GM18951 (cell line): ENCODE measurements around the gene CACNA1S.

Source experiments
- POLR2A ChIP-seq: IDR thresholded peaks from 4 replicates; pipeline ENCODE4 v1.6.1; 2011; ENCODE audit warnings: mild to moderate bottlenecking; ENCODE audit not compliant: insufficient read length, insufficient read depth; ENCODE audit errors: extremely low read depth
- in situ Hi-C: fragments of 300-500 bp; cut with MboI; formaldehyde crosslinking; loops from one replicate; pipeline ENCODE4 v1.12.0; 2022; ENCODE audit warnings: low sequenced_read_pairs, mixed read lengths, inconsistent platforms; ENCODE audit not compliant: unreplicated experiment

The CACNA1S gene

DNA sequence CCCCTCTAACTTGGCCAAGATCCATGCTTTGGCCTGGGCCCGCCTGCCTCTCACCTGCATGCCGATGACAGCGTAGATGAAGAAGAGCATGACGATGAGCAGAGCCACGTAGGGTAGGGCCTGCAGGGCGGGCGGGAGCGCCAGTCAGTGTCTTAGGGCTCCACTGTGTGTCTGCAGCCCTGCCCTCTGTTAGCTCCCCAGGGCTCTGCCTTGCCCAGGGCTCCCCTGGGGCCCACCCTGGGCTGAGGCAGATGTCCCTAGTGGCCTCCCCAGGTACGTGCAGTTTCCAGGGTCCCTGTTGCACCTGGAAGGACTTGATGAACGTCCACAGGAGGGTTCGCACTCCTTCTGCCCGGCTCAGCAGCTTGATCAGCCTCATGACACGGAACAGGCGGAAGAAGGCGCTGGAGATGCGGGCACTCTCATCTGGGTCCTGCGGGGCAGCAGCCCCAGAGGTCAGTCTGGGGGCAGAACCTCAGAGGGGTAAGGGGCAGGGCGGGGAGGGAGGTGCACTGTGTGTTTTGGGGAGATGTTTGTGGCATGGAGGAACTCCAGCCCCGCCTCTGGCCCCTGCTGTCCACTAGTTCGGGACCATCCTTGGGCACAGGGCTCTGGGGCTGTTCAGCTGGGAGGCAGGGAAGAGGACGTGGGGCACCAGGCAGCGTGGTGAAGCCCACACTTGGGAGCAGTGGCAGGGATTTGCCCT is 58.9 kb downstream of the CACNA1S start:
- TF ChIP-seq POLR2A = no peak
- in situ Hi-C loops = no loop called here

DNA sequence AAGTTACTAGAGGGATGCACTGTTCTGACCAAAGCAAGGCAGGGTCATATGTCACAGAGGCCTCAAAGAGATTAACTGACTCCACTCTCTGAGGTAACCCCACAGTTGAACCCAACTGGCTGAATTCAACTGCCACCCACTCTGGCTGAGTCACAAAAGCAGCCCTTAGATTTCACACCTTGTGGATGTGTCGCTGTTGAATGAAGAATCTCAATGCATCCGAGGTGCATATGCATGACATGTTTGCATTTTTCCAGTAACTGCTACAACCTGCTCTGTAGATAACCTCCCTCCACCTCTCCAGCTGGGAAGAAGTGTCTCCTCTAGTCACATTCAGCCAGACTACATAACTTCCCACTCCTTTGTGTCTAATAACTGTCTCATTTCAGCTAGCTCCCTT is 60.8 kb downstream of the CACNA1S start:
- in situ Hi-C loops = no loop called here
- no peak for TF ChIP-seq POLR2A

DNA sequence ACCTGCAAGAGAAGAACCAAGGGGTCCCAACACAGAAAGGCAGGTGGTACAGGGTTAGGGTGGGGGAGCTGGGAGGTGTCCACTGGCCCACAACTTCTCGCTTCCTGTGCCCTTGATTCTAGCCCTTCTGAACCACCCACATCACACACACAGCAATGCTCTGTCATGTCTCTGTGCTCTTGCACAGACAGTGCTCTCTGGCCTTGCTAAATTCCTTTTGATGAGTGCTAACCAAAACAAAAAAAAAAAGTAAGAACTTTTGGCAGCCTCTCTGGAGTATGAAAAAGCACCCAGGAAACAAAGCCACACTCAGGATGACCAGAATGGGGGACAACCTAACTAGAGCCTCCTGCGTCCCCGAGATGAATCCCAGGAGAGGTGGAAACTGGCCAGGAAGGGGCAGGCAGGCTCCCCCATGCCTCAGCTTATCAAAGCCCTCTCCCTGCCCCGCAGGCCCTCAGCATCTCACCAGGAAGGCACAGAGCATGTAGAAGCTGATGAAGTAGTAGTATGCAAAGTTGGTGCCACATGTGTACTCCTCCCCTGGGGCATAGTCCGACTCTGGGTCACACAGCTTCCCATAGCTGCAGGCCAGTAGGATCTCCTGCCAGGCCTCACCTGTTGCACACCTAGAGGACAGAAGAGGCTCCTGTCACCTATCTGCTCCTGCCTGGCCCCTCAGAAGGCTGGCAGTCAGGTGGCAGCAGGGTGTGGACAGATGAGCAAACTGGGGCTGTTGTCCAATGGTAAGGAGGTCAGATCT is 61.5 kb downstream of the CACNA1S start:
- no peak for TF ChIP-seq POLR2A
- in situ Hi-C loops = no loop called here

DNA sequence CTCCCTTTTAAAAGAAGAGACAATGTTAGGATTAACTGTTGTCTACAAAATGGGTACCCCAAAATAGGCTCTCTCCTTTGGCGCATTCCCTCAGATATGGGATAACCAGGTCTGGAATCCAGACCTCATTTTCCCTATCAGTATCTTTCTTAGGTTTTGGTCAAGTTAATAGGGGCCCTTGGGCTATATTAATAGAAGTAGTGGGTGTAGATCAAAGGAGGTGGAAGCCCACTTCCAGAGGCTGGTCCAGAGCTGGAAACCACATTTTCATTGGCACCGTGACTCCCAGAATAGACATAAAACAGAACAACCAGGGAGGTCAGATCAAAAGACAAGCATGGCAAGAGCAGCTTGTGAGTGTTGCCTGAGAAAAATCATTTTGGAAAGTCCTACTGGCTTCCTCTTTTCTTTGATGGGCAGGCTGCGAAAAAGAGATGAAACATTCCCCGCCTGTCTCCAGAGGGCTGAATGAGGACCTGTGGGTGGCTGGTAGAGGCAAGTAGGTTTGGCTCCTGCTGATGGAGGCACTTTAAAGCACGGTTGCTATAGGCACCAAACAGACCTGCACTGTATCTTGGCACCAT is 62.9 kb downstream of the CACNA1S start:
- no peak for TF ChIP-seq POLR2A
- in situ Hi-C loops = no loop called here

DNA sequence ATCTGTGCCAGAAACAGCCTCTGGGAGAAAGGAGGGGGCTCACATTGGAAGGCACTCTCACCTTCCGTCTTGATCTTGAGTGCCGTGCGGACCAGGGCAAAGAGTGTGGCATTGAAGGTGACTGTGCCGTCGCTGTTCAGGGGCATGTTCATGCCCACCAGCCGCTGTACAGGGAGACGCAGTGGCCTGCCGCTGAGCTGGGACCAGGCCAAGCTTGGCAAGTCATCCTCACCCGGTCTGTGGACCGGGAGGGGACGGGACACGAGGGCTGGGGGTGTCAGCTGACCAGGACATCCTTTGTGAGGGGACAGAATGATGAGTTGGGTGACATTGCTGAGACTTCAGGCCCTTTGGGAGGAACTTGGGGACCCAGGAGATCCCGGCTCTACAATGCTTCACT is 63.7 kb downstream of the CACNA1S start:
- in situ Hi-C loops = no loop called here
- TF ChIP-seq POLR2A = no peak

DNA sequence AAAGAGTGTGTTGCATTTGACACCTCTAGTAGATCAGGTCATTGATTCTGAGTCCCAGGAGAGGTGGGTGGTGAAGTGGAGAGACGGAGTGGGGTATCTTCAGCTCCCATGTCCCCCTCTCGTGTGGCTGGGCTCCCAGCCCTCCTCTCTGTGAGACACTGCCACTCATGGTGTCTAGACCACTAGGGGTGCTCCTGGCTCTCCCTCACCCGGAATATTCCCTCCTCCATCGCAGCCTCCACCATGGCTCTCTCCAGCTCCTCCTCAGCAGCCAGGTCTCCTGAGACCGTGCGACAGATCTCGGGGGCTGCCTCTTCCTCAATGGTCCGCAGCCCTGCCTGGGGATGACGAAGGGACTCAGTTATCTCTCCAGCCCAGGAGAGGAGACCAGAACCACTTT is 68.1 kb downstream of the CACNA1S start:
- in situ Hi-C loops = loop anchor here (5.0 kb wide), 1 partner anchor 67 kb away; no protein-coding TSS in a partner anchor
- TF ChIP-seq POLR2A = no peak

DNA sequence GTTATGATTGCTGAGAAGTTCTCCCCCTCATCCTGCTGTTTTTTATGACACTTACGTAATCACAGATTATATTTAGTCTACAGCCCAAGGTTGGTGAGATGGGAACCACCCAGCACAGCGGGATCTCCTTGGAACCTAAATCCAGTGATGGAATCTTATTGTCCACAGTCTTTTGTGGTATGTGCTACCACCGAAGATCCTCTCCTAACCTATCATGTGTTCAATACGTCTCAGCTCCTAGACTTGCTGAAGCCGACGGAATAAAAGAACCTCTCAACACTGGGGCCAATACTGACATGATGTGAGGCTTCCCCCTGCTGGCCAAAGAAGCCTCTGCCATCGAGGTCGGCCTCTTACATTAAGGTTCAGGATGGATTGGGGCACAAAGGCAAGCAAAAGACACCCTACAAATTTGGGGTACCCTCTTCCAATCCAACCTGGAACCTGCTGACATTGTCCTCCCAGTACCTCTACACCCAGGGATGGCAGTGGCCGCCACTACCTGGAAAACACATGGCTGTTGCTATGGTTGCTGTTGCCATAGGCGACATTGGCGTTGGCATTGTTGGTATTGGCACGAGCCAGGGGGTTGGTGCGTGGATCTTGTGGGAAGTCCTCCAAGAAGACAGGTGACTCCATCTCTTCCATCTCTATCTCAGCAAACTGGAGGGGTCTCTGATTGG is 69.3 kb downstream of the CACNA1S start:
- in situ Hi-C loops = loop anchor here (5.0 kb wide), 1 partner anchor 66 kb away; no protein-coding TSS in a partner anchor
- TF ChIP-seq POLR2A = no peak

DNA sequence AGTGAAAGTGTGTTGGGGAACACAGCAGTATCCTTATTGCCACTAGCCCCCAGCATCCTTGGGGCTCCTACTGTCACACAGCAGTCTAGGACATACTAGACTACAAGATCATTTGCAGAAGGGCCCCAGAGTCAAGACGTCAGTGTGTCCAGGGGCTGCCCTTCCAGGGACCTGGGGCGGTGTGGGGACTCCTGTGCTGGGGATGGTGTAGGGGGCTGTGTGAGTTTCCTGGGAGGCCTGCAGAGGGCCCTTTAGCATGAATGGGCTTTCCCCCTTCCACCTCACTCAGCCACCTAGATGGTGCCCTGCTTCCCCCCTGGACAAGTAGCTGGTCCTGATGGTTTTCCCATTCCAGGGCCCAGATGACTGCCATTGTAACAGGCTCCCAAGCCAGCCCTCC is 71.2 kb downstream of the CACNA1S start:
- TF ChIP-seq POLR2A = no peak
- in situ Hi-C loops = loop anchor here (5.0 kb wide), 1 partner anchor 64 kb away; no protein-coding TSS in a partner anchor

DNA sequence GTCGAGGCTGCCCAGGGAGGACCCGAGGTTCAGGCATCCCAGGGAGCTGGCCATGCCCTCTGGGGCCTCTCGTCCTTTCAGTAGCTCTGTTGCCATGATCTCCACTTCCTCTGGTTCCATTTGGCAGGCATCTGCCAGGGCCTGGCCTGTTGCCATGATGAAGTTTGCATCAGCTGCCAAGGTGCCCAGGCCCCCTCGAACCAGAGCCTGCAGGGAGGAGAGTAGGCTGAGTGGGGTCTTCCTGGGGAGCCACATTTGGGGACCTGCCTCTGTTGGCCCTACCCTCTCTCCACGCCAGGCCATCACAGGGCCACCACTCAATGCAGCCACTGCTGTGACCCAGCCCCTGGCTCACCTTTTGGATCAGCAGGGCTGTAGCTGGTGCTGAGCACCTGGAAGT is 72.3 kb downstream of the CACNA1S start:
- in situ Hi-C loops = loop anchor here (5.0 kb wide), 1 partner anchor 63 kb away; no protein-coding TSS in a partner anchor
- TF ChIP-seq POLR2A = no peak

DNA sequence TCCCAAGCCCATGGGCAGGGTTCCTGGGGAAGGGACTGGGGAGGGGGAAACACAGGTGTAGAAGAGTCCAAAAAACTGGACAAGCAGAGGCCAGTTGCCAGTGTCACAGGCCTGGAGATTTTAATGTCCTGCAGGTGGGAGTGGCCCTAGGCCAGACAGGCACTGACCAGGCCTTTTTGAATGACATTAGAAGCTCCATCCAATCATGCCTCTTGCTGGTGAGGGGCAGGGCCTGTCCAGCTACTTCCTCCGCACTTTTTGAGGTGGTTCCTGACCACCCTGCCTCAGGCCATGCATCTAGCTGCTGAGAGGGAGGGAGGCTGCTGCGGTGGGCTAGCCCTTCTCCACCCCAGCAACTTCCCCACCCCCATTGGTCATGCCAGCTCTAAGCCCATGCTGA is 72.8 kb downstream of the CACNA1S start:
- in situ Hi-C loops = no loop called here
- TF ChIP-seq POLR2A = no peak

DNA sequence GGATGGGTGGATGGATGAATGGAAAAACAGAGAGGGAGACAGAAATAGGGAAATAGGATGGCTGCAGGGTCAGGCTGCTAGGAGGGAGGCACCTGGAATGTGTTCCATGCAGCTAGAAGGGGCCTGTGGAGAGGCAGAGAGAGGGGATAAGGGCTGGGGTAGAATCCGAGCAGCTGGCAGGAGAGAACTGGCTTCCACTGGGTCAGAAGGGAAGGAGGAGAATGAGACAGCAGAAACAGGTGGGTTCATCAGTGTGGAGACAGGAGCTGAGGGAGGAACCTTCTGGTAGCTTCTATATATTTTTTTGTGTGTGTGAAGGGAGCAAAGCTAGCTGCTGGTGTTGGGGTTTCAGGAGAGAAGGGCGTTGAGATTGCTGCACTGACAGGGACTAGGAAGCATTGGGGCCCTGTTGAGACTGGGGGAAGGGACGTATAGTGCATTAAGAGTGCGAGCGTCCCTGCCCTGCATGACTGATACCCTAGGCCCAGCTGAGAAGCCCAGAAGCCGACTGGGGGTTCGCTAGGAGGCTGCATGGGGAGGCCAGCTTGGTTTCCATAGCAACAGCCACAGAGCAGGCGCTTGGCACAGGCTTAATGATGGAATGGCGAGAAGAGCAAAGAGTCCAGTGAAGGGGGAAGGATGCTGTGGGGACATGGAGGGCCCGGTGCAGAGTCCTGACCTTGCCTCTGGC is 73.9 kb downstream of the CACNA1S start:
- in situ Hi-C loops = no loop called here

DNA sequence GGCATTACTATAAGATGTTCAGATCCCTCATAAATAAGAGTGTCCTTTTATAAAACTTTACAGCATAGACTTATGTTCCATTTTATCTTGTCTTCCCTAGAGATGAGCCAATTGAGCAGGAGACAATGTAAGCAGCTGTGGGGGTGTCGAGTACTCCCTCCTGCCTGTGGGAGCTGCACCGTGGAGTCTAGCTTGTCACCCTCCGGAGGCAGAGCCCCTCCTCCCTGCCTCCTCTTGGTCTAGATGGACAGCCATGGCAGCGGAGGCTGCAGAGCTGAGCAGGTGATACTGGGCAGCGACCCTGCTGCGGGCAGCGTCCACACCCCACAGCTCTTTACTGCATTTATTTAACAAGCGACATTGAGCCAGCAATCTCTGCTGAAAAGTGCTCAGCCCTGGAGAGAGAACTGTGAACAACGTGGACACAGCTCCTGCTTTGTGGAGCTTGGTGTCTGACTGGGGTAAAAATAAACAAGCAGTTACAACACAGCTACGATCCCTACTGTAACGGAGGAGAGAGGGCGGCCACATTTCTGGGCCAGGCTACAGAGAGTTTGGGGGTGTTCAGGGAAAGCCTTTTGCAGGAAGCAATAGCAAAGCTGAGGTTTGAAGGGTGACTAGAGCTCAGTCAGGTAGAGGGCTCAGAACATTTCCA is 75.9 kb downstream of the CACNA1S start:
- in situ Hi-C loops = no loop called here
- no peak for TF ChIP-seq POLR2A

More for the DNA sequence above, 73.9 kb downstream of the CACNA1S start:
- TF ChIP-seq POLR2A = no peak
